Endodermal cell (in vitro differentiated cells): ENCODE measurements around the gene PREX1. TPM values are rescaled to one million over a fixed set of nuclear protein-coding genes. Genes with fewer than 3 reads are reported as not detected.

Experiments
- DNase-seq: peaks from one replicate; pipeline ENCODE4 v3.0.0-alpha.2; 2017
- H3K27ac ChIP-seq: 2 replicates; pipeline ENCODE4 v1.5.1; 2013; ENCODE audit warnings: mild to moderate bottlenecking, low read depth, low read length, moderate library complexity
- H3K27me3 ChIP-seq: 2 replicates; pipeline ENCODE4 v1.6.1; 2013; ENCODE audit warnings: mild to moderate bottlenecking, low read length, moderate library complexity; ENCODE audit not compliant: insufficient read depth, control insufficient read depth, poor library complexity, severe bottlenecking
- H3K36me3 ChIP-seq: 2 replicates; pipeline ENCODE4 v1.7.0; 2013; ENCODE audit warnings: mild to moderate bottlenecking, low read length, moderate library complexity; ENCODE audit not compliant: control insufficient read depth, insufficient read depth
- H3K4me1 ChIP-seq: one replicate; pipeline ENCODE4 v1.7.0; 2013; ENCODE audit warnings: low read length; ENCODE audit not compliant: control insufficient read depth, insufficient read depth
- H3K4me3 ChIP-seq: 2 replicates; pipeline ENCODE4 v1.5.1; 2013; ENCODE audit warnings: mild to moderate bottlenecking, low read length, moderate library complexity
- H3K9ac ChIP-seq: 2 replicates; pipeline ENCODE4 v1.6.1; 2013; ENCODE audit warnings: mild to moderate bottlenecking, low read length, moderate library complexity; ENCODE audit not compliant: poor library complexity, severe bottlenecking; ENCODE audit errors: extremely low read depth
- H3K9me3 ChIP-seq: 2 replicates; pipeline ENCODE4 v1.6.1; 2013; ENCODE audit warnings: mild to moderate bottlenecking, low read length, moderate library complexity; ENCODE audit not compliant: control insufficient read depth
- H3K27ac Mint-ChIP-seq: 2 replicates; pipeline ENCODE4 v1.8.0; 2020; ENCODE audit warnings: mixed read lengths
- H3K27me3 Mint-ChIP-seq: 2 replicates; pipeline ENCODE4 v1.8.0; 2021; ENCODE audit warnings: mild to moderate bottlenecking, mixed read lengths; ENCODE audit not compliant: insufficient read depth
- H3K36me3 Mint-ChIP-seq: 2 replicates; pipeline ENCODE4 v1.8.0; 2020; ENCODE audit warnings: low read depth, mixed read lengths
- H3K4me1 Mint-ChIP-seq: 2 replicates; pipeline ENCODE4 v1.8.0; 2020; ENCODE audit warnings: mixed read lengths
- H3K4me3 Mint-ChIP-seq: 2 replicates; pipeline ENCODE4 v1.8.0; 2020; ENCODE audit warnings: mild to moderate bottlenecking, moderate library complexity, mixed read lengths
- H3K9me3 Mint-ChIP-seq: 2 replicates; pipeline ENCODE4 v1.8.0; 2020; ENCODE audit warnings: mild to moderate bottlenecking, mixed read lengths
- CTCF ChIP-seq: fragments of 200-600 bp; sonication (generic); conservative IDR thresholded peaks from 2 replicates; pipeline ENCODE4 v1.5.0; 2021; ENCODE audit warnings: antibody characterized with exemption, mild to moderate bottlenecking
- WGBS, 2 experiments: methylation state at CpG; one replicate each; pipeline versions ENCODE4 v1.1.5 to v1.1.7; 2013; ENCODE audit warnings: missing lambda C conversion rate in 2 of 2, mixed read lengths in 1 of 2; ENCODE audit not compliant: insufficient coverage in 1 of 2, insufficient read length in 1 of 2; 5-methylcytosine and 5-hydroxymethylcytosine counted together
- total RNA-seq, 2 donors: library from RNA; stranded (reverse); fragmentation: NEBNext Ultra II Directional in 1 of 2; extraction: Animal tissue kit (Norgen Biotek cat#: 25700) in 1 of 2; gene quantifications; 2 replicates in 1 of 2; 3 replicates in 1 of 2; pipeline ENCODE4 v1.2.1, GENCODE V29; 2021

The PREX1 gene
- total RNA-seq, 2 donors from 2014 or later = 65.3 to 70.5 TPM

- DNase-seq = no peak
- Histone ChIP-seq H3K36me3 (peaks cover 85% of the 10 kb centered on the region), H3K9me3 (no peaks in the 10 kb centered on the region), H3K4me1 (no peaks in the 10 kb centered on the region), H3K27ac (no peak overlapping the region), H3K9ac (no peak overlapping the region), H3K27me3 (no peaks in the 10 kb centered on the region), H3K4me3 (no peak overlapping the region)
- TF ChIP-seq CTCF = no peak
- 93 to 100% methylated on average over 3 to 9 of the region's 9 CpGs for WGBS, 2 experiments
- peaks cover 64% of the 10 kb centered on the region for H3K36me3 Mint-ChIP-seq
- H3K4me3 Mint-ChIP-seq = no peak overlapping the region
- no peaks in the 10 kb centered on the region for H3K27me3 Mint-ChIP-seq
- H3K27ac Mint-ChIP-seq = peak overlapping the region; percentile 52
- no peaks in the 10 kb centered on the region for H3K4me1 Mint-ChIP-seq
- no peaks in the 10 kb centered on the region for H3K9me3 Mint-ChIP-seq
Measured at GRCh38 chr20:48629960-48630315, 197.9 kb downstream of the PREX1 start.

- H3K27ac ChIP-seq = no peak overlapping the region
- Mint-ChIP-seq H3K36me3 (peaks cover 65% of the 10 kb centered on the region), H3K27me3 (no peaks in the 10 kb centered on the region), H3K4me1 (no peaks in the 10 kb centered on the region), H3K27ac (peak overlapping the region; percentile 52), H3K4me3 (no peak overlapping the region), H3K9me3 (no peaks in the 10 kb centered on the region)
- no peak for DNase-seq
- H3K4me1 ChIP-seq = no peaks in the 10 kb centered on the region
- H3K27me3 ChIP-seq = no peaks in the 10 kb centered on the region
- 94 to 100% methylated on average over 10 to 15 of the region's 15 CpGs for WGBS, 2 experiments
- no peak overlapping the region for H3K9ac ChIP-seq
- no peak for TF ChIP-seq CTCF
- H3K9me3 ChIP-seq = no peaks in the 10 kb centered on the region
- H3K36me3 ChIP-seq = peaks cover 85% of the 10 kb centered on the region
- no peak overlapping the region for H3K4me3 ChIP-seq
Measured at GRCh38 chr20:48629069-48629959, 198.5 kb downstream of the PREX1 start.

- H3K36me3 ChIP-seq = peaks cover 73% of the 10 kb centered on the region
- Mint-ChIP-seq H3K9me3 (no peaks in the 10 kb centered on the region), H3K27me3 (no peaks in the 10 kb centered on the region), H3K27ac (no peak overlapping the region), H3K4me1 (no peaks in the 10 kb centered on the region), H3K36me3 (peaks cover 56% of the 10 kb centered on the region), H3K4me3 (no peak overlapping the region)
- no peaks in the 10 kb centered on the region for H3K27me3 ChIP-seq
- no peak for TF ChIP-seq CTCF
- WGBS, 2 experiments = 94 to 100% methylated on average over 1 to 16 of the region's 16 CpGs
- H3K27ac ChIP-seq = no peak overlapping the region
- H3K4me1 ChIP-seq = no peaks in the 10 kb centered on the region
- no peak for DNase-seq
- no peak overlapping the region for H3K9ac ChIP-seq
- no peak overlapping the region for H3K4me3 ChIP-seq
- no peaks in the 10 kb centered on the region for H3K9me3 ChIP-seq
Measured at GRCh38 chr20:48627737-48628128, 200.1 kb downstream of the PREX1 start.
